ENCODE results near the gene RANGAP1. TPM values are rescaled to one million over a fixed set of nuclear protein-coding genes. Genes with fewer than 3 reads are reported as not detected.

RANGAP1 gene
- total and polyA plus RNA-seq, 2 of the 4 experiments (the other 2 are of a cell fraction): 71.2 to 148 TPM

- intact Hi-C loops (cut with micrococcal nuclease): no loop called here
- no peak overlapping the region for H3K18ac ChIP-seq (ENCODE audit: low read depth, low read length)
- no peak overlapping the region for H3K56ac ChIP-seq (ENCODE audit: extremely low read depth, insufficient read depth, low read length)
- no peak overlapping the region for H2AK9ac ChIP-seq (replicated peaks; ENCODE audit: low read depth, low read length, poor library complexity)
- H3K27ac ChIP-seq (ENCODE audit: insufficient read depth, low read length): no peak overlapping the region
- no peak overlapping the region for H3K23ac ChIP-seq (ENCODE audit: low read depth, low read length)
- H3K4me1 ChIP-seq (ENCODE audit: control insufficient read depth, insufficient read depth, low read length): peaks cover 2% of the 10 kb centered on the region; the same call in 1 of the 2 replicates
- H4K5ac ChIP-seq (ENCODE audit: low read depth, low read length): no peak overlapping the region
- dilution Hi-C loops (cut with HindIII; ENCODE audit: low sequenced_read_pairs, unreplicated experiment): no loop called here
- H3K4me3 ChIP-seq (ENCODE audit: insufficient read depth, low read depth, low read length): no peak overlapping the region
- no peaks in the 10 kb centered on the region for H3K27me3 ChIP-seq (ENCODE audit: control insufficient read depth, insufficient read depth, low read length)
- WGBS, 2 experiments (ENCODE audit: extremely low coverage in 2 of 2, insufficient read length in 1 of 2): no CpG with 5 or more reads among the region's 14 CpGs
- H2BK20ac ChIP-seq (ENCODE audit: low read depth, low read length): no peak overlapping the region
- H3K9ac ChIP-seq (ENCODE audit: low read depth, low read length): no peak overlapping the region
- TF ChIP-seq POLR2A (IDR thresholded peaks at IDR 0.05; ENCODE audit: low read depth, low read length): no peak
- TF ChIP-seq MXI1 (IDR thresholded peaks at IDR 0.05; ENCODE audit: borderline replicate concordance, low read depth, low read length): no peak
- TF ChIP-seq MAZ (IDR thresholded peaks at IDR 0.05; ENCODE audit: borderline replicate concordance, low read depth, low read length): no peak
- TF ChIP-seq RFX5 (IDR thresholded peaks at IDR 0.05; ENCODE audit: low read depth, low read length): no peak
- TF ChIP-seq CEBPB (IDR thresholded peaks at IDR 0.05; ENCODE audit: low read depth, low read length): no peak
- TF ChIP-seq BHLHE40 (IDR thresholded peaks at IDR 0.05; ENCODE audit: low read depth, low read length): no peak
- ChIA-PET POLR2A (ENCODE audit: unreplicated experiment) (no interaction called here), CTCF (no interaction called here)
- no peaks in the 10 kb centered on the region; the same call in 1 of the 2 replicates for H3K9me1 ChIP-seq (ENCODE audit: insufficient read depth, low read length)
- in situ Hi-C loops (cut with MboI; ENCODE audit: low sequenced_read_pairs): no loop called here
- no TSS peak for BruUV-seq (replicated peaks)
- H2AK5ac ChIP-seq (ENCODE audit: low read depth, low read length): no peak overlapping the region
- no peak overlapping the region for H2BK5ac ChIP-seq (ENCODE audit: low read depth, low read length, poor library complexity, severe bottlenecking)
- H3K4ac ChIP-seq (ENCODE audit: low read depth, low read length): no peak overlapping the region
- peaks cover 84% of the 10 kb centered on the region for H3K36me3 ChIP-seq (ENCODE audit: control insufficient read depth, insufficient read depth, low read length)
- peaks cover 13% of the 10 kb centered on the region for H4K20me1 ChIP-seq (ENCODE audit: insufficient read depth, low read length)
- DNase-seq: no peak
- H3K4me2 ChIP-seq (ENCODE audit: low read depth, low read length): no peak overlapping the region
- H3K79me1 ChIP-seq (ENCODE audit: low read depth in 1 of 2, low read length in 2 of 2): peaks cover 23 to 58% of the 10 kb centered on the region in 2 experiments
- no peak overlapping the region for H4K8ac ChIP-seq (ENCODE audit: low read depth in 2 of 2, low read length in 2 of 2)
- H3K14ac ChIP-seq (replicated peaks; ENCODE audit: low read depth, low read length): no peak overlapping the region
- H2AFZ ChIP-seq (replicated peaks; ENCODE audit: low read length, poor library complexity): no peak overlapping the region
- no peaks in the 10 kb centered on the region for H3K9me3 ChIP-seq (ENCODE audit: control insufficient read depth, insufficient read depth, low read length)
- H2BK120ac ChIP-seq (ENCODE audit: low read depth, low read length): no peak overlapping the region
- no peak overlapping the region for H4K91ac ChIP-seq (ENCODE audit: insufficient read depth, low read depth, low read length)
- no peak overlapping the region for H2BK15ac ChIP-seq (ENCODE audit: low read depth, low read length)
- ATAC-seq (ENCODE audit: low read depth): no peak
Observed at GRCh38 chr22:41249442-41249841, 36.5 kb downstream of the RANGAP1 start.
